Measurements from ENCODE around the gene HOXC13.

HOXC13 gene

DNA sequence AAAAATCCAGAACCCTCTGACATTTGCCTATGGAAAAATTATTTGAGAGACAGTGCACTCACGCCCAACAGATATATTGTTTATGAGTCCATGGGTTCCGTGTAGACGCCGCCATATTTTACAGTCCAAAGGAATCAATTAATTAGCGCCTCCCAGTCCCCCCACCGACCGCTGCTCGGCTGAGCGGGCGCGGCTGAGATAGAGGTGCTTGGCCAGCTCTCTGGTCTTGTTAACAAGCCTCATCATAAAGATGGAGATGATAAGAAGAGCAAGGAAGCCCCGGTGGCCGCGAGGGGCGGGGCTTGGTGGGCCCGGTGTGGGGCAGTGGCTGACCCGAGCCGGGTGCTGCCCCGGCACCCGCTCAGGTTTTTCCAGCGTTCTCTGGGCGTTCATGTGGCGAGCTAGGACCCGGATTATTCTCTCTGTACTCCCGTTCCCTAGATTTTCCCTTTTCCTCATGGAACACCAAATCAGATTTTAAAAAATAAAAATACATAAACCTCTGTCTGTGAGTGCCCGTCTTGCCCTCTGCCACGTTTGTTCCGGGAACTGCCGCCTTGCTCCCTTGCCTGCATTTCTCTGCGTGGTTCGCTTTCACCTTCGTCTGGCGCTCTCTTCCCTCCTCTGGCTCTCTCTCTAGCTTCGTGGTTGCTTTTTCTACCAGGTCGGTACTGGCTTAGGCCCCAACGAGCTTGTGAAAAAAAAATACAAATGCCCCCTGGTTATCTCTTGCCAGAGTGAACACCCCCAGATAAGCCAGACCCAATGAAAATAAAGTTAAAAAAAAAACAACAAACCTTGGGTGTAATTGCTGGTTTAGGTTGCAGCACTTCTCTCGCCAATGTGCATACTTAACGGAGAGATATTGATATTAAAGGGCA is 25.0 kb downstream of the HOXC13 start:
- TF ChIP-seq, protein P1, sequence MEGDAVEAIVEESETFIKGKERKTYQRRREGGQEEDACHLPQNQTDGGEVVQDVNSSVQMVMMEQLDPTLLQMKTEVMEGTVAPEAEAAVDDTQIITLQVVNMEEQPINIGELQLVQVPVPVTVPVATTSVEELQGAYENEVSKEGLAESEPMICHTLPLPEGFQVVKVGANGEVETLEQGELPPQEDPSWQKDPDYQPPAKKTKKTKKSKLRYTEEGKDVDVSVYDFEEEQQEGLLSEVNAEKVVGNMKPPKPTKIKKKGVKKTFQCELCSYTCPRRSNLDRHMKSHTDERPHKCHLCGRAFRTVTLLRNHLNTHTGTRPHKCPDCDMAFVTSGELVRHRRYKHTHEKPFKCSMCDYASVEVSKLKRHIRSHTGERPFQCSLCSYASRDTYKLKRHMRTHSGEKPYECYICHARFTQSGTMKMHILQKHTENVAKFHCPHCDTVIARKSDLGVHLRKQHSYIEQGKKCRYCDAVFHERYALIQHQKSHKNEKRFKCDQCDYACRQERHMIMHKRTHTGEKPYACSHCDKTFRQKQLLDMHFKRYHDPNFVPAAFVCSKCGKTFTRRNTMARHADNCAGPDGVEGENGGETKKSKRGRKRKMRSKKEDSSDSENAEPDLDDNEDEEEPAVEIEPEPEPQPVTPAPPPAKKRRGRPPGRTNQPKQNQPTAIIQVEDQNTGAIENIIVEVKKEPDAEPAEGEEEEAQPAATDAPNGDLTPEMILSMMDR (IDR thresholded peaks at IDR 0.05) = no peak
- Histone ChIP-seq H3K27ac (no peak overlapping the region), H3K4me3 (no peak overlapping the region)
- no peak for DNase-seq (ENCODE audit: low spot score)

DNA sequence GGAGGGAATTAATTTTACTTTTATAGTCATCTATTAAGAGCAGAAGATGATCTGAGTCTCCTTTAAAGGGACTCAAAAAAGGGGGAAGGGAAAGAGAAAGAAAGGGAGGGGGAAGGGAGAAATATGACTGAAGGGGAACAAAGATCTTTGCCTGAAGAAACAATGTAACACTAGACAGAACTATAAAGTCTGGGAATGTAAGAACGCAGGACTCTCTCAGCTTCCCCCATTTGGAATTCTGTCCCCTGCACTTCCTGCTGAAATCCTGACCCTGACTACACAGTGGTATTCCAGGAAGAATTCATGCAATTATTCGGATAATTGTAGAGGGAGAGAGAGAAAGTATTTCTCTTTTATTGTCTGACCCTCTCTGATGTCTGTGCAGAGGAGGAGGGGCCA is 25.7 kb downstream of the HOXC13 start:
- TF ChIP-seq, protein P1 (IDR thresholded peaks at IDR 0.05) = no peak
- DNase-seq (ENCODE audit: low spot score) = no peak
- Histone ChIP-seq H3K27ac (no peak overlapping the region), H3K4me3 (no peak overlapping the region)

DNA sequence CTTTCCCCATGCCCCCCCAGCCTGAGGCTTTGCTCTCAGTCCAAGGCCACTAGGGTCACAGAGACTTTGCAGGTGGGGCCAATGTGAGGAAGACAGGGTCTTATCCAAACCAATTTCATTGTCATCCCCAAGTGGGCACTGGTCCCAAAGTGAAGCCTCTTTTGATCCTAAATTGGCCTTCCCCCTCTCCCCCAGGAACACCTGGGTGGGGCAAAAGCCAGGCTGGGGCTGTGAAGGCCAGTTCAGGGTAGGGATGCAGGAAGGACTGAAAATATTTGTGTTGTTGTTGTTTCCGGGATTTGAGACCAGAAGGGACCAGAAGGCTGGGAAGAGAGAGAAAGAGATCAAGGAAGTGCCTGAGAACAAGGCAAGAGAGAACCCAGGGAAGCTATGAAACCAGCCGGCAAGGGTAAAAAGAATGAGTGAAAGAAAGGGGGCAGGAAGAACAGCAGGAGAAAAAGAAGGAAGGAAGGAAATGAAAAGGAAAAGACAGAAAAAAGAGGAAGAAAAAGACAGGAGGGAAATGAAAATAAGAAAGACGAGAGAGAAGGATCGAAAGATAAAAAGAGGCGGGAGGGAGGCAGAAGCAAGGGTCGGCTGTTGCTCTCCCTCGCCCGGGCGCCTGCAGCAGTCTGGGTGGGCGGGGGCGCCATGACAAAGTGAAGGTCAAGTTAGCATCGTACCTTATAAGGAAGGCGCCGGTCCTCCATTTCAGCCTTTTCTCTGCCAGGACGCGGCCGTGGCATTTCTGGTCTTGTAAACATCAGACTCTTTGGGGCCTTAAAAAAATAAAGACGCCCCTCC is 26.9 kb downstream of the HOXC13 start:
- no peak overlapping the region for H3K4me3 ChIP-seq
- TF ChIP-seq, protein P1 (IDR thresholded peaks at IDR 0.05) = no peak
- H3K27ac ChIP-seq = no peak overlapping the region
- DNase-seq (ENCODE audit: low spot score) = no peak

DNA sequence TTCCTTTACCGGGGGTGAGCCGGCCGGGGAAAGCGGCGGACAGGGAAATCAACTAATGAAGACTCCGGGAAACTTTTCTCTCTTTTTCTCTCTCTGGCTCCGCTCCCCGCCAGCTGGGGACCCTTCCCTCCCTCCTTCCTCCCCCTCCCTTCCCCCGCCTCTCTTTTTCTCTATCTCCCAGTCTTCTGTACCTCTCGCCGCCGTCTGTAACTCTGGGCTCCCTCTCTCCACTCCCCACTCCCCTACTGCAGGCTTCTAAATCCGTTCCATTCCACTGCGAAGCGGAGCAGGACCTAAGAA is 27.4 kb downstream of the HOXC13 start:
- Histone ChIP-seq H3K4me3 (no peak overlapping the region), H3K27ac (no peak overlapping the region)
- no peak for DNase-seq (ENCODE audit: low spot score)
- TF ChIP-seq, protein P1 (IDR thresholded peaks at IDR 0.05) = no peak

DNA sequence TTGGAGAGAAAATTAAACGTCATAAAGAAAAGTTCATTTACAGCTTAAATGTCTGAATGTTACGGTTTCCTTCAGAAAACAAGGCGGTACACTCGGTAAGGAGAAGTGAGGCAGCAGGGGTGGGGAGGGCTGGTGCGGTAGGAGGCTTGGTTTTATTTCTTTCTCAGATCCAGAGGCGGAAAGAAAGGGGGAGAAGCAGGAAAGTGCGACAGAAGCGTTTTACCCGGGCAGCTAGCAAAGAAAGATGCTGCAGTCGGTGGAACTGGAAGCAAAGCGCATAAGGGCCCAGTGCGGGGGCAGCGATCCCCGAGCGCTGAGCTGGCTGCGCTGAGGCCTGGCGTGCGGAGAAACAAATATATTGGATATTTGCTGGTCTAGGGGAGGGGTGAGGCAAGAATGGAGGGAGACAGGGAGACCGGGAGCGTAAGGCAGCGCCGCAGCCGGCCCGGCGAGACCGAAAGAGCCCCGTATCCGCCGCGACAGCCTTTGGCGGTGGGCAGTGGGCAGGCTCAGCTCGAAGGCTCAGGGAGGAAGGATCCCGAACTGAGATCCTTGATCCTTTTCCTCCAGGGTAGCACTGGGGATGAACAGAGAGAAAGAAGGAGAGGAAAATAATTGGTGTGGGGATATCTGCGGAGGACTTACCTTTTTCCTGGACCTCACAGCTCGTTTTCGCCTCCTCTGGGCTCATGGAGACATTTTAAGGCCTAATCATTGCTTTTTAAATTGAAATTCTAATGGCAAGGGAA is 27.9 kb downstream of the HOXC13 start:
- H3K27ac ChIP-seq = no peak overlapping the region
- peak overlapping the region; percentile 47 for H3K4me3 ChIP-seq
- no peak for DNase-seq (ENCODE audit: low spot score)

DNA sequence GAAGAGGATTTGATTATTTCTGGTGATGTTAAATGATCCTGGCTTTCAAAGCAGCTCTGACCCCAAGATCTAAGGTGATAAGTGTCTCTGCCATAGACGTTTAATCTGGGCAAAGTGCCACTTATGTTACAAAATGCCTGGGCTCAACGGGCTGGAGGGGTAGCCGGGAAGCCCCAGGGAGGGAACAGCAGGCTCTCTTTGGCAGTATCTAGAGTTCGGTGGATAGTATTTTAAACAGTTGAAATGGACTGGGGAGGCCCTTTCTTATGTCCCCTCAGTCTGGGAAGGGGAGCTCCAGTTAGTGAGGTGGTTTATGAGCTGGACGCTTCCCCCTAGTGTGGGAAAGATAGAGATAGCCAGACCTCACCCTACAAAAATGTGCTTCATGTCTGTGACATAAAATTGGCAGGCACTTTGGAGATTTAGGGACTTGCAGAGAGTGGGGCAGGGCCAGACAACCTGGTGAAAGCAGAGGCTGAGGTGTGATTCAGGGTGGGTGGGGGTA is 28.8 kb downstream of the HOXC13 start:
- TF ChIP-seq, protein P1 (IDR thresholded peaks at IDR 0.05) = no peak
- Histone ChIP-seq H3K4me3 (no peak overlapping the region), H3K27ac (no peak overlapping the region)
- no peak for DNase-seq (ENCODE audit: low spot score)

More for the DNA sequence above, 27.9 kb downstream of the HOXC13 start:
- TF ChIP-seq, protein P1 (IDR thresholded peaks at IDR 0.05) = no peak
